ENCODE data around the gene ZSWIM7. TPM values are rescaled to one million over a fixed set of nuclear protein-coding genes. Genes with fewer than 3 reads are reported as not detected.

The ZSWIM7 gene
- total and polyA plus RNA-seq, 7 donors: 29.1 to 78.0 (median 41.2) TPM

DNA sequence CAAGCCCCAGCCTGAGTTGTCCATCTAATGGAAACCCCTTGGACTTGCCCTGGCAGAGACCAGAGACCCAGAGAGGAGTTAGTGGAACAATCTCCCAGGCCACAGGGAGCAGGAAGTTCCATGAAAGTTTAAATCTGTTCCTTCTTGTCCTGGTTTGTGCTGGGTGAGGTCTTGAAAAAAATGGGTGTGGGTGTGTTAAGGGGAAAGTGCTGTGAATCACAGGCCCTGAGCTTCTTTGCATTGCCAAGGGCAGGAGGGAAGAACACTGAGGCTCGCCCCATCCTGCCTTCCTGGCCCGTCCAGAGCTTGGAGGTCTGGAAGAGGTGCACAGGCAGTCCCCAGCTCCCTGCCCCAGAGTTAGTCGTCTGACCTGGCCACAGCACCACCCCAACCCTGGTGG is 52.2 kb downstream of the ZSWIM7 start:
- TF ChIP-seq, protein P1, sequence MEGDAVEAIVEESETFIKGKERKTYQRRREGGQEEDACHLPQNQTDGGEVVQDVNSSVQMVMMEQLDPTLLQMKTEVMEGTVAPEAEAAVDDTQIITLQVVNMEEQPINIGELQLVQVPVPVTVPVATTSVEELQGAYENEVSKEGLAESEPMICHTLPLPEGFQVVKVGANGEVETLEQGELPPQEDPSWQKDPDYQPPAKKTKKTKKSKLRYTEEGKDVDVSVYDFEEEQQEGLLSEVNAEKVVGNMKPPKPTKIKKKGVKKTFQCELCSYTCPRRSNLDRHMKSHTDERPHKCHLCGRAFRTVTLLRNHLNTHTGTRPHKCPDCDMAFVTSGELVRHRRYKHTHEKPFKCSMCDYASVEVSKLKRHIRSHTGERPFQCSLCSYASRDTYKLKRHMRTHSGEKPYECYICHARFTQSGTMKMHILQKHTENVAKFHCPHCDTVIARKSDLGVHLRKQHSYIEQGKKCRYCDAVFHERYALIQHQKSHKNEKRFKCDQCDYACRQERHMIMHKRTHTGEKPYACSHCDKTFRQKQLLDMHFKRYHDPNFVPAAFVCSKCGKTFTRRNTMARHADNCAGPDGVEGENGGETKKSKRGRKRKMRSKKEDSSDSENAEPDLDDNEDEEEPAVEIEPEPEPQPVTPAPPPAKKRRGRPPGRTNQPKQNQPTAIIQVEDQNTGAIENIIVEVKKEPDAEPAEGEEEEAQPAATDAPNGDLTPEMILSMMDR (IDR thresholded peaks at IDR 0.05): no peak

DNA sequence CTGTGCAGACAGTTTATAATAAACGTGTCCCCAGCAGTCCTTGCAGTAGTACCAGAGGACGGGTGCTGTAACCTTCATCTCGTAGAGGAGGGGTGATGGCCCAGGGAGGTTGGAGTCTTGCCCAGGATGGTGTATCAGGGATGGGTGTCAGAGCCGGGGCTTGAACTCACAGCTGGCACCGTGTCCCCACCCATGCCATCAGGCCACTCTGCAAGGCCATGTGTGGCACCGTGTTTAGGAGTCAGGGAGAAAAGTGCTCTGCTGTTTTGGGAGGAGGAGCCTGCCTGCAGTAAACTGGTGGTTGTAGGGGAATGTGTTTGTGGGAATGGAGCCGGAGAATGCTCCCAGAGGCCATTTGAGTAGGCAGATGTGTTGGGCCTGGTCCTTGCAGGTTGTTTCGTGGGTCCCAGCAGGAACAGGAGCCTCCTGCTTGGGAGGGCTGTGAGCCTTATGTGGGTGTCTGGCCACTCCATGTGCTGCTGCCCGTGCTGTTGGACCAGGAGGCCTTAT is 52.8 kb downstream of the ZSWIM7 start:
- Histone ChIP-seq H3K27me3 (ENCODE audit: insufficient read depth in 3 of 3, low read length in 2 of 3) (peaks cover 0 to 36% (median 8%) of the 10 kb centered on the region in 3 donors), H3K9me3 (no peaks in the 10 kb centered on the region), H3K27ac (no peak overlapping the region), H3K4me3 (peak overlapping the region; percentile 69), H3K4me1 (no peaks in the 10 kb centered on the region), H3K36me3 (ENCODE audit: insufficient read depth in 1 of 2, low read depth in 1 of 2) (no peaks in the 10 kb centered on the region)
- 66 to 71% (median 70%) methylated on average over 9 of the region's 9 CpGs for WGBS, 3 donors
- intact Hi-C loops (cut with DNase I): no loop called here
- TF ChIP-seq, protein P1 (IDR thresholded peaks at IDR 0.05): no peak
- no peak for ATAC-seq
- DNase-seq: no peak

More for the DNA sequence above, 52.2 kb downstream of the ZSWIM7 start:
- Histone ChIP-seq H3K9me3 (no peaks in the 10 kb centered on the region), H3K4me3 (no peak overlapping the region), H3K27me3 (ENCODE audit: insufficient read depth in 3 of 3, low read length in 2 of 3) (peaks cover 0 to 36% (median 8%) of the 10 kb centered on the region in 3 donors), H3K36me3 (ENCODE audit: insufficient read depth in 1 of 2, low read depth in 1 of 2) (no peaks in the 10 kb centered on the region), H3K4me1 (no peaks in the 10 kb centered on the region), H3K27ac (no peak overlapping the region)
- ATAC-seq (no peak), DNase-seq (no peak)
- intact Hi-C loops (cut with DNase I): no loop called here
- WGBS, 3 donors: 85 to 92% (median 89%) methylated on average over 3 of the region's 3 CpGs

DNA sequence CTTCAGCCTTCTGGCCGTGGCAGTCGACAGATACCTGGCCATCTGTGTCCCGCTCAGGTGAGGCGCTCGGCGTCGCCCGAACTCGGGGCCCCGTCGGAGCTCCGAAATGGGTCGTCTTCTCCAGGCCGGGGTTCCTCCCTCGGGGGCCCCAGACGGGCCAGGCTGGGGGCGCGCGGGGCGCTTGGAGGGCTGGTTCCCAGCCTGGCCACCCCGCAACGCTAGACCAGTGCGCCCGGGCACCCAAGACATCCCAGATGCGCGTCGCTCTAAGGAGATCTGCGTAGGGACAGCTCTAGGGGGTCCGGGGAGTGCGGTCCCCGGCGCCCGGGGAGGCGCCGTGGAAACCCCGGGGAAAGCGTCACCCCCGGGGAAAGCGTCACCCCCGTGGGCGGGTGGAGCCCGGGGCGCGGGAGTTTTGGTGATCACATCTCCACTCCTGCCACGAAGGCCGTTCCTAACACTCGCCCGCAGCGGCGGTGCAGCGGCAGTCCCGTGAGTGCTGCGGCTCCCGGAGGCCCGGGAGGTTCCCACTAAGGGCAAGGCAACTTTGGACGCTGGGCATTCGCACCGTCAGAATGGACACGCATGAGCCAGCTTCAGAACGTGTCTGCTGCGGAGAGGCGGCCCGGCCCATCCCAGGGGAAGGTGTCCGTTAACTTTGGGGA is 53.8 kb downstream of the ZSWIM7 start:
- H3K27ac ChIP-seq: no peak overlapping the region
- H3K4me3 ChIP-seq: peak overlapping the region; percentile 69
- H3K27me3 ChIP-seq (ENCODE audit: insufficient read depth in 3 of 3, low read length in 2 of 3): peaks cover 0 to 36% (median 8%) of the 10 kb centered on the region in 3 donors
- TF ChIP-seq, protein P1 (IDR thresholded peaks at IDR 0.05): no peak
- no peaks in the 10 kb centered on the region for H3K9me3 ChIP-seq
- no peaks in the 10 kb centered on the region for H3K36me3 ChIP-seq (ENCODE audit: insufficient read depth in 1 of 2, low read depth in 1 of 2)
- intact Hi-C loops (cut with DNase I): loop anchor here in 1 of 2 donors (2.0 kb wide), 1 partner anchor 53 kb away; the partner anchor contains the start of genes TTC19 and ZSWIM7
- peak in 3 of 4 donors; percentile 3 to 29 (median 25) for ATAC-seq
- WGBS, 3 donors: 2 to 3% (median 3%) methylated on average over 62 to 64 of the region's 64 CpGs
- no peaks in the 10 kb centered on the region for H3K4me1 ChIP-seq
- no peak for DNase-seq

DNA sequence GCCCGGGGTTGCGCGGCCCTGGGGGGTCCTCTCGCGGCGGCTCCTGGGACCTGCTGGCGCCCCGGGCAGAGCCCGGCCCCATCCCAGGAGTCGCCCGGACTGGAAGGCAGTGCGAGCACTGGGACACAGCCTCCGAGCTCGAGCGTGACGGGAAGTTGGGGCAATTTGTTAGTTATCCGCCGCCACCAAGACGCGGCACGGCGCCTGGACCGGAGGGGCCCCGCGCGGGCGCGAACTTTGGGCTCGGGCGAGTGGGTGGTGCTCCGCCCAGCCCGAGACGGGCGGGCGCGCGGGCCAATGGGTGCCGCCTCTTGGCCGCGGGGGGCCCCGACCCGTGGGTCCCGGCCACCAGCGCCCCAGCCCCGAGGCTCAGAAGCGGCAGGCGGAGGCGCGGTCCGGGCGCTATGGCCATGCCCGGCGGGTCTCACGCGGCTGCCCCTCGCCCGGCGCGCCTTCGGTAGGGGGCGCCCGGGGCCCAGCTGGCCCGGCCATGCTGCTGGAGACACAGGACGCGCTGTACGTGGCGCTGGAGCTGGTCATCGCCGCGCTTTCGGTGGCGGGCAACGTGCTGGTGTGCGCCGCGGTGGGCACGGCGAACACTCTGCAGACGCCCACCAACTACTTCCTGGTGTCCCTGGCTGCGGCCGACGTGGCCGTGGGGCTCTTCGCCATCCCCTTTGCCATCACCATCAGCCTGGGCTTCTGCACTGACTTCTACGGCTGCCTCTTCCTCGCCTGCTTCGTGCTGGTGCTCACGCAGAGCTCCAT is 54.6 kb downstream of the ZSWIM7 start, which contains the start of gene ADORA2B:
Gene ADORA2B, plus strand, starts transcription at position 372 of the 768 bp plus-strand sequence. Its CDS starts 119 bp downstream, at position 491.
- no peaks in the 10 kb centered on the region for H3K36me3 ChIP-seq (ENCODE audit: insufficient read depth in 1 of 2, low read depth in 1 of 2)
- H3K4me3 ChIP-seq: peak within 1 kb of the TSS; percentile 69
- DNase-seq (peak; percentile 66 to 71), ATAC-seq (peak; percentile 72 to 87 (median 80))
- TF ChIP-seq, protein P1 (IDR thresholded peaks at IDR 0.05): peak; percentile 48
- no peaks in the 10 kb centered on the region for H3K4me1 ChIP-seq
- peaks cover 0 to 36% (median 8%) of the 10 kb centered on the region in 3 donors for H3K27me3 ChIP-seq (ENCODE audit: insufficient read depth in 3 of 3, low read length in 2 of 3)
- intact Hi-C loops (cut with DNase I): loop anchor here in 1 of 2 donors (2.0 kb wide), 1 partner anchor 54 kb away; the partner anchor contains the start of genes TTC19 and ZSWIM7
- no peaks in the 10 kb centered on the region for H3K9me3 ChIP-seq
- no peak within 1 kb of the TSS for H3K27ac ChIP-seq
- WGBS, 3 donors: 0 to 1% (median 1%) methylated on average over 59 to 88 of the region's 88 CpGs
